A549 (cell line): ENCODE results near the gene SUPT20HL1. TPM values are rescaled to one million over a fixed set of nuclear protein-coding genes. Genes with fewer than 3 reads are reported as not detected.
"Not testable (repeated sequence)": the region's sequence is repeated elsewhere in the genome, so short reads cannot be mapped to it uniquely, and the experiment has no call there.

ENCODE experiments used
- ATAC-seq, 2 experiments: fragments of 200-7000 bp in 1 of 2; fragments of >200 bp in 1 of 2; cut with Nextera tagmentation in 1 of 2; cut with Tn5 transposase in 1 of 2; 3 replicates each; pipeline versions ENCODE4 v1.8.0 to v1.9.1; 2018 to 2020; ENCODE audit warnings: mild to moderate bottlenecking in 1 of 2, moderate library complexity in 1 of 2
- CTCF ChIA-PET: fragments of 300-600 bp; sonication (Branson Sonifier 250); formaldehyde crosslinking; extraction: SDS; loops from one replicate; lab custom pipeline; 2021; ENCODE audit warnings: antibody characterized with exemption, inconsistent platforms; lab: Yijun Ruan, JAX
- POLR2A ChIA-PET: fragments of 350-600 bp; formaldehyde crosslinking; extraction: SDS; loops from one replicate; lab custom pipeline; 2021; ENCODE audit warnings: antibody characterized with exemption, inconsistent platforms; lab: Yijun Ruan, JAX
- DNase-seq, 2 experiments: peaks; one replicate each; pipeline versions ENCODE4 v3.0.0 to v3.0.0-alpha.2; 2011 to 2016; ENCODE audit warnings: low read depth in 1 of 2, low spot score in 1 of 2
- FAIRE-seq: peaks from 2 replicates; lab custom pipeline; 2011; peaks lifted over from hg19 to GRCh38; lab: Jason Lieb, UNC
- H3K27ac ChIP-seq, 2 experiments: fragments of >200 bp; sonication (Bioruptor Twin); formaldehyde crosslinking; 3 replicates each; pipeline ENCODE4 v1.5.1; 2016 to 2017
- H3K4me1 ChIP-seq: fragments of >200 bp; sonication (Bioruptor Twin); formaldehyde crosslinking; 3 replicates; pipeline ENCODE4 v1.6.1; 2016
- H3K4me2 ChIP-seq: fragments of >200 bp; sonication (Bioruptor Twin); formaldehyde crosslinking; 3 replicates; pipeline ENCODE4 v1.6.1; 2016
- H3K4me3 ChIP-seq: fragments of >200 bp; sonication (Bioruptor Twin); formaldehyde crosslinking; 3 replicates; pipeline ENCODE4 v1.5.1; 2016
- H3K9me3 ChIP-seq: fragments of >200 bp; sonication (Bioruptor Twin); formaldehyde crosslinking; 3 replicates; pipeline ENCODE4 v1.6.1; 2016
- CBX2 ChIP-seq: fragments of 200-600 bp; sonication (generic); IDR thresholded peaks from 2 replicates; pipeline ENCODE4 v1.6.1; 2016; ENCODE audit warnings: low read depth, mild to moderate bottlenecking, borderline replicate concordance
- CHD2 ChIP-seq: fragments of 150-350 bp; IDR thresholded peaks from 2 replicates; pipeline ENCODE4 v1.6.1; 2014; ENCODE audit warnings: low read length; ENCODE audit not compliant: partially characterized antibody
- EHF ChIP-seq: fragments of 250-450 bp; sonication (Bioruptor Pico); IDR thresholded peaks from 2 replicates; pipeline ENCODE4 v1.5.0; 2020; ENCODE audit warnings: mild to moderate bottlenecking
- FOSB ChIP-seq: fragments of 250-450 bp; sonication (Bioruptor Pico); IDR thresholded peaks from 2 replicates; pipeline ENCODE4 v1.5.0; 2020; ENCODE audit warnings: mild to moderate bottlenecking, moderate library complexity
- FOSL2 ChIP-seq, 2 experiments: fragments of 450-650 bp in 1 of 2; fragments of >200 bp in 1 of 2; sonication (Bioruptor Twin) in 1 of 2; formaldehyde crosslinking; IDR thresholded peaks; 2 replicates each; pipeline versions ENCODE4 v1.5.0 to v1.6.1; 2016 to 2020; ENCODE audit warnings: mild to moderate bottlenecking in 1 of 2, moderate library complexity in 1 of 2
- FOXS1 ChIP-seq: fragments of 250-450 bp; sonication (Bioruptor Pico); IDR thresholded peaks from 2 replicates; pipeline ENCODE4 v1.5.0; 2020; ENCODE audit warnings: mild to moderate bottlenecking, moderate library complexity
- HOXA7 ChIP-seq: fragments of 250-450 bp; sonication (Bioruptor Pico); IDR thresholded peaks from 2 replicates; pipeline ENCODE4 v1.5.0; 2020; ENCODE audit warnings: mild to moderate bottlenecking, moderate library complexity
- JUNB ChIP-seq: fragments of >200 bp; sonication (Bioruptor Twin); formaldehyde crosslinking; IDR thresholded peaks from 2 replicates; pipeline ENCODE4 v1.6.1; 2016
- KDM5A ChIP-seq: fragments of 200-600 bp; sonication (generic); IDR thresholded peaks from 2 replicates; pipeline ENCODE4 v1.6.1; 2016; ENCODE audit warnings: antibody characterized with exemption, mild to moderate bottlenecking
- MAFK ChIP-seq: fragments of 450-650 bp; IDR thresholded peaks from 2 replicates; pipeline ENCODE4 v1.6.1; 2014; ENCODE audit not compliant: partially characterized antibody
- MAZ ChIP-seq: fragments of 150-350 bp; IDR thresholded peaks from 2 replicates; pipeline ENCODE4 v1.6.1; 2014; ENCODE audit warnings: antibody characterized with exemption, low read depth, low read length, borderline replicate concordance
- RARB ChIP-seq: fragments of 250-450 bp; sonication (Bioruptor Pico); IDR thresholded peaks from 2 replicates; pipeline ENCODE4 v1.8.0; 2021; ENCODE audit warnings: mild to moderate bottlenecking, moderate library complexity
- RCOR1 ChIP-seq: fragments of 150-350 bp; IDR thresholded peaks from 2 replicates; pipeline ENCODE4 v1.6.1; 2014; ENCODE audit warnings: antibody characterized with exemption, low read length, low read depth
- SREBF2 ChIP-seq: fragments of 450-650 bp; IDR thresholded peaks from 2 replicates; pipeline ENCODE4 v1.6.1; 2014; ENCODE audit warnings: mild to moderate bottlenecking, moderate library complexity
- ZNF302 ChIP-seq: fragments of 250-450 bp; sonication (Bioruptor Pico); IDR thresholded peaks from 2 replicates; pipeline ENCODE4 v1.9.0; 2021; ENCODE audit warnings: inconsistent platforms, mild to moderate bottlenecking, moderate library complexity
- WGBS: methylation state at CpG from one replicate; pipeline ENCODE4 v1.1.6; 2017; ENCODE audit errors: missing lambda C conversion rate; 5-methylcytosine and 5-hydroxymethylcytosine counted together
- polyA minus RNA-seq: library from RNA; depleted of rRNA, polyadenylated mRNA; stranded (reverse); fragments of >200 nt; gene quantifications from 2 replicates; pipeline ENCODE4 v1.2.3, GENCODE V29; 2011; rRNA and poly(A)+ RNA removed
- polyA plus RNA-seq, 4 experiments: library from polyadenylated mRNA; depleted of rRNA in 3 of 4; stranded (reverse); fragments of >200 nt; fragmentation: RNase III in 1 of 4; extraction: RNeasy Plus Mini Kit Qiagen cat#74134 plus additional on column Dnase treatment in 1 of 4; gene quantifications; 2 replicates in 3 of 4; 3 replicates in 1 of 4; pipeline ENCODE4 v1.2.3, GENCODE V29; 2011 to 2017
- TF ChIP-seq, protein P1 (sequence below): fragments of >200 bp; sonication (Bioruptor Twin); formaldehyde crosslinking; IDR thresholded peaks from 2 replicates; pipeline ENCODE4 v1.6.1; 2016
- TF ChIP-seq, protein P2 (sequence below): fragments of >200 bp; sonication (Bioruptor Twin); formaldehyde crosslinking; IDR thresholded peaks from 3 replicates; pipeline ENCODE4 v1.6.1; 2016
- TF ChIP-seq, protein P3 (sequence below): fragments of 450-650 bp; IDR thresholded peaks from 2 replicates; pipeline ENCODE4 v1.6.1; 2014; ENCODE audit warnings: antibody characterized with exemption

Gene SUPT20HL1
- not detected in 2 replicates for polyA plus RNA-seq (2011; rRNA removed)
- not detected in 2 replicates for polyA plus RNA-seq (2012; cell fraction: cytosol; rRNA removed)
- polyA plus RNA-seq (2012; cell fraction: nucleus; rRNA removed) = not detected in 2 replicates
- polyA plus RNA-seq (2017; fragmentation: RNase III; extraction: RNeasy Plus Mini Kit Qiagen cat#74134 plus additional on column Dnase treatment) = not detected in 3 replicates
- polyA minus RNA-seq = not detected in 2 replicates

DNA sequence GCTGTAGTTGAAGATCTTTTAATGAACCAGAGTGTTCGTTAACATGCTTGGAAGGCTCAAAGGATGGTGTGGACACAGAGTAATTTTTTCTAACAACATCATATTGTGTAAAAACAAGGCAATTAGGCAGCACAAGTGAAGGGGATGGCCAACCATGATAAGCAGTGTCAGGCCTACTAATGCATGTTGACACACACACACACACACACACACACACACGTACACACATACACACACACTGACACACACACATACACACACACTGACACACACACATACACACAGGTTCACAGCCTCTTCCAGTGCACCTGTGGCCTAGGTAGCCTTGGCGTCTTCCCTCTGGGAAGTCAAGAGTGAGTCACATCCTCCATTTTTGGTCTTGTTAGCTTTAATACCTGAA is at the start of gene SUPT20HL1:
Gene SUPT20HL1, plus strand, starts transcription at position 368 of the 400 bp plus-strand sequence. CDS start 2,122 bp downstream, outside the sequence.
- Histone ChIP-seq H3K9me3 (no peaks in the 10 kb centered on the region), H3K4me2 (no peak within 1 kb of the TSS), H3K4me3 (no peak within 1 kb of the TSS), H3K27ac (no peak within 1 kb of the TSS), H3K4me1 (no peaks in the 10 kb centered on the region)
- 71% methylated on average over 3 of the region's 3 CpGs for WGBS
- TF ChIP-seq KDM5A (no peak), MAZ (no peak), EHF (CRISPR knock-in tag) (no peak), FOSB (CRISPR knock-in tag) (no peak), FOSL2 (IDR thresholded peaks at IDR 0.05) (no peak), FOSL2 (CRISPR knock-in tag; IDR thresholded peaks at IDR 0.05) (no peak), CBX2 (no peak), JUNB (no peak), SREBF2 (no peak), RARB (CRISPR knock-in tag) (no peak), RCOR1 (no peak), HOXA7 (CRISPR knock-in tag) (no peak), ZNF302 (CRISPR knock-in tag) (no peak), CHD2 (no peak), FOXS1 (CRISPR knock-in tag) (no peak), MAFK (no peak)
- TF ChIP-seq, protein P1, sequence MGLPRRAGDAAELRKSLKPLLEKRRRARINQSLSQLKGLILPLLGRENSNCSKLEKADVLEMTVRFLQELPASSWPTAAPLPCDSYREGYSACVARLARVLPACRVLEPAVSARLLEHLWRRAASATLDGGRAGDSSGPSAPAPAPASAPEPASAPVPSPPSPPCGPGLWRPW = no peak
- TF ChIP-seq, protein P2, sequence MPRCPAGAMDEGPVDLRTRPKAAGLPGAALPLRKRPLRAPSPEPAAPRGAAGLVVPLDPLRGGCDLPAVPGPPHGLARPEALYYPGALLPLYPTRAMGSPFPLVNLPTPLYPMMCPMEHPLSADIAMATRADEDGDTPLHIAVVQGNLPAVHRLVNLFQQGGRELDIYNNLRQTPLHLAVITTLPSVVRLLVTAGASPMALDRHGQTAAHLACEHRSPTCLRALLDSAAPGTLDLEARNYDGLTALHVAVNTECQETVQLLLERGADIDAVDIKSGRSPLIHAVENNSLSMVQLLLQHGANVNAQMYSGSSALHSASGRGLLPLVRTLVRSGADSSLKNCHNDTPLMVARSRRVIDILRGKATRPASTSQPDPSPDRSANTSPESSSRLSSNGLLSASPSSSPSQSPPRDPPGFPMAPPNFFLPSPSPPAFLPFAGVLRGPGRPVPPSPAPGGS = no peak
- TF ChIP-seq, protein P3, sequence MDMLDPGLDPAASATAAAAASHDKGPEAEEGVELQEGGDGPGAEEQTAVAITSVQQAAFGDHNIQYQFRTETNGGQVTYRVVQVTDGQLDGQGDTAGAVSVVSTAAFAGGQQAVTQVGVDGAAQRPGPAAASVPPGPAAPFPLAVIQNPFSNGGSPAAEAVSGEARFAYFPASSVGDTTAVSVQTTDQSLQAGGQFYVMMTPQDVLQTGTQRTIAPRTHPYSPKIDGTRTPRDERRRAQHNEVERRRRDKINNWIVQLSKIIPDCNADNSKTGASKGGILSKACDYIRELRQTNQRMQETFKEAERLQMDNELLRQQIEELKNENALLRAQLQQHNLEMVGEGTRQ = no peak
- POLR2A ChIA-PET = no interaction called here
- ATAC-seq (no peak), DNase-seq (no peak), FAIRE-seq (no peak)
- CTCF ChIA-PET = interaction anchor here (1.5 kb wide), 1 partner anchor 10 kb away, joined by 4 read pairs; no protein-coding TSS in a partner anchor

DNA sequence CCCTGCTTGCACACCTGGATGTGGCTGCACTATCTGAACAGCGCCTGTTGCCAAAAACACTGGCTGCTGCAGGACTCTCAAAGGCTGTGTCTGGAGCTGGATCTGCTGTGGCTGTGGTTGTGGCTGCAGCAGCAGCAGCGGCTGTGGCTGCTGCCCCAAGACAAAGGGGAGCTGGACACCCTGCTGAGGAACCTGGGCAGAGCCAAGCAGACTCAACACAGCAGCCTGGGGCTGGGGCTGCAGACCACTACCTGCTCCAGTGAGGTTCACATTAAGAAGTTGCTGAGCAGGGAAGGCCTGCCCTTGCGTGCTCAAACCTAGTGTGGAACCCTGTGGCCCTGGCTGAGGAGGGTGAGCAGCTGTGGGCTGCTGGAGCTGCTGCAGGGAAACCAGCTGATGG is 49.5 kb upstream of the SUPT20HL1 start:
- POLR2A ChIA-PET, ATAC-seq, H3K9me3 ChIP-seq: not testable (repeated sequence)

DNA sequence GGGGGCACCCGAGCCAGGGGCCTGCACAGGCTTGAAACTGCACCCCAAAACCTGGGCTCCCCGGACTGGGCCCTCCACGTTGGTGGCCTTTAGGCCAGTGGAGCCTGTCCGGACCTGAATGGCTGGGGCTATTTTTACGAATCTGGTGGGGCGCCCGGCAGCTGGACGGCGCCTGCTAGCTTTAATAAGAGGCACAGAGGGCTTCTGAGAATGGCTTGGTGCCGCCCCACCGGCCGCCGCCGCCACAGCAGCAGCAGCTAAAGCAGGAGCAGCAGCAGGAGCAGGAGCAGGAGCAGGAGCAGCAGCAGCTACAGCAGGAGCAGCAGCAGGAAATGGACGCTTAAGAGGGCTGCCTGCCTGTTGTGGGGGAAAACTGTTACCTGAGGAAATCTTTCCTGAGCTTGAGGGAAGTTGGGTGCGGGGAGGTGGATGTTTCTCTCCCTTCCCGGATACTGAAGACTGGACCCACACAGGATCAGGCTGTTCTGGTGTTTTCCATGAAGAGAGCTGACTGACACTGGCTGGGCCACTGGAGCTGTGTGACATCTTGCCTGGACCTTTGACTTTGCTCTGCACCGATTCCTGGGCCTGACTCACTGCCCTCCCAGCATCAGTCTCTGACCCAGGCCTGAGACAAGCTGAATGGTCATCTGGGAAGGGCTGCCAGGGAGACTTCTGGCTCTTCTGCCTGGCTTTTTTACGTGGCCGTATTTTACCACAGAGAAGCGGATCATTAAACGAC is 48.8 kb upstream of the SUPT20HL1 start:
- CTCF ChIA-PET = interaction anchor here (0.6 to 1.2 kb wide), 2 partner anchors 52 to 59 kb away, joined by 3 to 4 read pairs; no protein-coding TSS in a partner anchor
- not testable (repeated sequence) for H3K4me1 ChIP-seq, ATAC-seq

More for the DNA sequence above, 49.5 kb upstream of the SUPT20HL1 start:
- not testable (repeated sequence) for H3K4me3 ChIP-seq, H3K4me2 ChIP-seq, H3K27ac ChIP-seq, FAIRE-seq, DNase-seq, H3K4me1 ChIP-seq
- CTCF ChIA-PET = interaction anchor here (1.2 kb wide), 1 partner anchor 60 kb away, joined by 4 read pairs; no protein-coding TSS in a partner anchor
- WGBS = 82% methylated on average over 2 of the region's 3 CpGs

DNA sequence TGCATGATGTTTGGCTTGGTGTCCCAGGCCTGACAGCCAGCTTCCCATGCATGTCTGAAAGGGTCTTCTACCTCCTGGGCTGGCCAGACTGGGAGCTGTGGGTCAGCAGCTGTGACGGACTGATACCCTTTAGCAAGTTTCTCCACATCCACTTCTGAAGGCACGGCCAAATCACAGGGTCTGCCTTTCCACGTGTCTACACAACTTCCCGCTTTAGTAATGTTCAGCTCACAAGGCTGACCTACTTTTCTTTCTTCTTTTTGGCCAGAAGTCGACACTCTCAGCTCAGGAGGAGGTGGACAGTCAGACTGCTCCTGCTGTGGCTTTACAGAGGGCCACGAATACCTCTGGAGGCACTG is 48.2 kb upstream of the SUPT20HL1 start:
- H3K4me2 ChIP-seq, FAIRE-seq, H3K4me1 ChIP-seq, H3K4me3 ChIP-seq, H3K9me3 ChIP-seq, H3K27ac ChIP-seq, DNase-seq: not testable (repeated sequence)
- 80% methylated on average over 5 of the region's 6 CpGs for WGBS
- ATAC-seq = 0 out of 6 replicates have a peak, but pooled peaks of 1 of the 2 experiments have one; percentile 13
- POLR2A ChIA-PET = interaction anchor here (0.5 kb wide), 1 partner anchor 10 kb away, joined by 5 read pairs; no protein-coding TSS in a partner anchor
- CTCF ChIA-PET = interaction anchor here (0.6 to 1.2 kb wide), 2 partner anchors 52 to 59 kb away, joined by 3 to 4 read pairs; no protein-coding TSS in a partner anchor

More for the DNA sequence above, 48.8 kb upstream of the SUPT20HL1 start:
- H3K9me3 ChIP-seq, DNase-seq, H3K4me3 ChIP-seq, H3K27ac ChIP-seq, H3K4me2 ChIP-seq, FAIRE-seq: not testable (repeated sequence)
- POLR2A ChIA-PET = interaction anchor here (0.5 kb wide), 1 partner anchor 10 kb away, joined by 5 read pairs; no protein-coding TSS in a partner anchor
- 91% methylated on average over 11 of the region's 22 CpGs for WGBS
